ENCODE results near the gene PROZ. TPM values are rescaled to one million over a fixed set of nuclear protein-coding genes. Genes with fewer than 3 reads are reported as not detected.

The PROZ gene
- total and polyA plus RNA-seq, 2 of the 13 experiments (the other 11 are each of a cell fraction or from before 2014, with no cell fraction given) = 5.6 to 22.5 TPM

- TF ChIP-seq, protein P1, sequence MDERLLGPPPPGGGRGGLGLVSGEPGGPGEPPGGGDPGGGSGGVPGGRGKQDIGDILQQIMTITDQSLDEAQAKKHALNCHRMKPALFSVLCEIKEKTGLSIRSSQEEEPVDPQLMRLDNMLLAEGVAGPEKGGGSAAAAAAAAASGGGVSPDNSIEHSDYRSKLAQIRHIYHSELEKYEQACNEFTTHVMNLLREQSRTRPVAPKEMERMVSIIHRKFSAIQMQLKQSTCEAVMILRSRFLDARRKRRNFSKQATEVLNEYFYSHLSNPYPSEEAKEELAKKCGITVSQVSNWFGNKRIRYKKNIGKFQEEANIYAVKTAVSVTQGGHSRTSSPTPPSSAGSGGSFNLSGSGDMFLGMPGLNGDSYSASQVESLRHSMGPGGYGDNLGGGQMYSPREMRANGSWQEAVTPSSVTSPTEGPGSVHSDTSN (CRISPR knock-in tag; IDR thresholded peaks at IDR 0.05) = no peak
- no peak for TF ChIP-seq PLRG1 (conservative IDR thresholded peaks at IDR 0.05)
- TF ChIP-seq RXRB (CRISPR knock-in tag; IDR thresholded peaks at IDR 0.05; ENCODE audit: borderline replicate concordance) = peak; percentile 78
- peak; percentile 52; the same call in 1 of the 2 replicates for TF ChIP-seq HMG20A (CRISPR knock-in tag; IDR thresholded peaks at IDR 0.05; ENCODE audit: borderline replicate concordance)
- TF ChIP-seq PHF8 (CRISPR knock-in tag; IDR thresholded peaks at IDR 0.05) = 0 out of 2 replicates have a peak, but pooled peaks have one; percentile 20
- peak; percentile 54; the same call in 1 of the 2 replicates for TF ChIP-seq ZNF160 (CRISPR knock-in tag; IDR thresholded peaks at IDR 0.05)
- TF ChIP-seq ZNF550 (CRISPR knock-in tag; IDR thresholded peaks at IDR 0.05; ENCODE audit: borderline replicate concordance) = no peak
- TF ChIP-seq POLR2A (IDR thresholded peaks at IDR 0.05; ENCODE audit: insufficient read depth in 1 of 2, low read depth in 2 of 2, low read length in 2 of 2) = no peak
- no peak for TF ChIP-seq MBNL3 (CRISPR knock-in tag; conservative IDR thresholded peaks at IDR 0.05)
- TF ChIP-seq, protein P2, sequence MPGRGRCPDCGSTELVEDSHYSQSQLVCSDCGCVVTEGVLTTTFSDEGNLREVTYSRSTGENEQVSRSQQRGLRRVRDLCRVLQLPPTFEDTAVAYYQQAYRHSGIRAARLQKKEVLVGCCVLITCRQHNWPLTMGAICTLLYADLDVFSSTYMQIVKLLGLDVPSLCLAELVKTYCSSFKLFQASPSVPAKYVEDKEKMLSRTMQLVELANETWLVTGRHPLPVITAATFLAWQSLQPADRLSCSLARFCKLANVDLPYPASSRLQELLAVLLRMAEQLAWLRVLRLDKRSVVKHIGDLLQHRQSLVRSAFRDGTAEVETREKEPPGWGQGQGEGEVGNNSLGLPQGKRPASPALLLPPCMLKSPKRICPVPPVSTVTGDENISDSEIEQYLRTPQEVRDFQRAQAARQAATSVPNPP (CRISPR knock-in tag; IDR thresholded peaks at IDR 0.05) = no peak; the same call in 1 of the 2 replicates
- TF ChIP-seq ATF6 (CRISPR knock-in tag; conservative IDR thresholded peaks at IDR 0.05) = no peak
- TF ChIP-seq SATB2 (CRISPR knock-in tag; IDR thresholded peaks at IDR 0.05) = no peak
- no peak for TF ChIP-seq TP53 (CRISPR knock-in tag; conservative IDR thresholded peaks at IDR 0.05)
- TF ChIP-seq ZNF292 (CRISPR knock-in tag; IDR thresholded peaks at IDR 0.05; ENCODE audit: borderline replicate concordance, low read depth) = peak; percentile 62; the same call in 1 of the 2 replicates
- no peak for TF ChIP-seq ZNF562 (CRISPR knock-in tag; IDR thresholded peaks at IDR 0.05; ENCODE audit: borderline replicate concordance)
- no peak for TF ChIP-seq ZKSCAN1 (IDR thresholded peaks at IDR 0.05; ENCODE audit: low read length)
- TF ChIP-seq SKI (IDR thresholded peaks at IDR 0.05; ENCODE audit: partially characterized antibody) = peak; percentile 22
- no peak for TF ChIP-seq ZNF546 (CRISPR knock-in tag; conservative IDR thresholded peaks at IDR 0.05)
- TF ChIP-seq, protein P3, sequence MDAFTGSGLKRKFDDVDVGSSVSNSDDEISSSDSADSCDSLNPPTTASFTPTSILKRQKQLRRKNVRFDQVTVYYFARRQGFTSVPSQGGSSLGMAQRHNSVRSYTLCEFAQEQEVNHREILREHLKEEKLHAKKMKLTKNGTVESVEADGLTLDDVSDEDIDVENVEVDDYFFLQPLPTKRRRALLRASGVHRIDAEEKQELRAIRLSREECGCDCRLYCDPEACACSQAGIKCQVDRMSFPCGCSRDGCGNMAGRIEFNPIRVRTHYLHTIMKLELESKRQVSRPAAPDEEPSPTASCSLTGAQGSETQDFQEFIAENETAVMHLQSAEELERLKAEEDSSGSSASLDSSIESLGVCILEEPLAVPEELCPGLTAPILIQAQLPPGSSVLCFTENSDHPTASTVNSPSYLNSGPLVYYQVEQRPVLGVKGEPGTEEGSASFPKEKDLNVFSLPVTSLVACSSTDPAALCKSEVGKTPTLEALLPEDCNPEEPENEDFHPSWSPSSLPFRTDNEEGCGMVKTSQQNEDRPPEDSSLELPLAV (CRISPR knock-in tag; conservative IDR thresholded peaks at IDR 0.05; ENCODE audit: low read depth) = no peak
- peak; percentile 81; the same call in 1 of the 2 replicates for TF ChIP-seq ZNF556 (CRISPR knock-in tag; IDR thresholded peaks at IDR 0.05; ENCODE audit: borderline replicate concordance)
- no peak for TF ChIP-seq ZFP37 (CRISPR knock-in tag; IDR thresholded peaks at IDR 0.05; ENCODE audit: borderline replicate concordance)
- no peak for TF ChIP-seq ZFY (CRISPR knock-in tag; IDR thresholded peaks at IDR 0.05)
- peak; percentile 48; the same call in 1 of the 2 replicates for TF ChIP-seq TARDBP (CRISPR knock-in tag; IDR thresholded peaks at IDR 0.05)
- peak; percentile 77; the same call in 1 of the 2 replicates for TF ChIP-seq FOXK1 (CRISPR knock-in tag; IDR thresholded peaks at IDR 0.05; ENCODE audit: borderline replicate concordance, low read depth)
- TF ChIP-seq ZNF841 (CRISPR knock-in tag; IDR thresholded peaks at IDR 0.05; ENCODE audit: borderline replicate concordance) = no peak
- TF ChIP-seq ZNF263 (CRISPR knock-in tag; IDR thresholded peaks at IDR 0.05) = no peak
- no peak for TF ChIP-seq AGO2 (optimal IDR thresholded peaks at IDR 0.05; ENCODE audit: low read depth, low read length)
Measured at GRCh38 chr13:113220141-113220598, 61.7 kb downstream of the PROZ start (continued).

Data from HepG2 (cell line).